A549 (cell line): ENCODE data around the gene SHROOM1. TPM values are rescaled to one million over a fixed set of nuclear protein-coding genes. Genes with fewer than 3 reads are reported as not detected.

ENCODE experiments used
- ATAC-seq, 2 experiments: fragments of 200-7000 bp in 1 of 2; fragments of >200 bp in 1 of 2; cut with Nextera tagmentation in 1 of 2; cut with Tn5 transposase in 1 of 2; 3 replicates each; pipeline versions ENCODE4 v1.8.0 to v1.9.1; 2018 to 2020; ENCODE audit warnings: mild to moderate bottlenecking in 1 of 2, moderate library complexity in 1 of 2
- CTCF ChIA-PET: fragments of 300-600 bp; sonication (Branson Sonifier 250); formaldehyde crosslinking; extraction: SDS; loops from one replicate; lab custom pipeline; 2021; ENCODE audit warnings: antibody characterized with exemption, inconsistent platforms; lab: Yijun Ruan, JAX
- POLR2A ChIA-PET: fragments of 350-600 bp; formaldehyde crosslinking; extraction: SDS; loops from one replicate; lab custom pipeline; 2021; ENCODE audit warnings: antibody characterized with exemption, inconsistent platforms; lab: Yijun Ruan, JAX
- DNase-seq, 2 experiments: peaks; one replicate each; pipeline versions ENCODE4 v3.0.0 to v3.0.0-alpha.2; 2011 to 2016; ENCODE audit warnings: low read depth in 1 of 2, low spot score in 1 of 2
- FAIRE-seq: peaks from 2 replicates; lab custom pipeline; 2011; peaks lifted over from hg19 to GRCh38; lab: Jason Lieb, UNC
- H3K27ac ChIP-seq, 2 experiments: fragments of >200 bp; sonication (Bioruptor Twin); formaldehyde crosslinking; 3 replicates each; pipeline ENCODE4 v1.5.1; 2016 to 2017
- H3K4me1 ChIP-seq: fragments of >200 bp; sonication (Bioruptor Twin); formaldehyde crosslinking; 3 replicates; pipeline ENCODE4 v1.6.1; 2016
- H3K4me2 ChIP-seq: fragments of >200 bp; sonication (Bioruptor Twin); formaldehyde crosslinking; 3 replicates; pipeline ENCODE4 v1.6.1; 2016
- H3K4me3 ChIP-seq: fragments of >200 bp; sonication (Bioruptor Twin); formaldehyde crosslinking; 3 replicates; pipeline ENCODE4 v1.5.1; 2016
- H3K9me3 ChIP-seq: fragments of >200 bp; sonication (Bioruptor Twin); formaldehyde crosslinking; 3 replicates; pipeline ENCODE4 v1.6.1; 2016
- BCL3 ChIP-seq: fragments of >200 bp; sonication (Bioruptor Twin); formaldehyde crosslinking; IDR thresholded peaks from 3 replicates; pipeline ENCODE4 v1.6.1; 2016
- BHLHE40 ChIP-seq: IDR thresholded peaks from 2 replicates; pipeline ENCODE4 v1.6.1; 2012; ENCODE audit warnings: low read depth, low read length, inconsistent platforms
- CBX8 ChIP-seq: fragments of 200-600 bp; sonication (generic); IDR thresholded peaks from 2 replicates; pipeline ENCODE4 v1.6.1; 2016
- CEBPB ChIP-seq, 2 experiments: fragments of >200 bp in 1 of 2; sonication (Bioruptor Twin) in 1 of 2; formaldehyde crosslinking in 1 of 2; IDR thresholded peaks; 2 replicates each; pipeline ENCODE4 v1.6.1; 2012 to 2016
- E2F6 ChIP-seq: IDR thresholded peaks from 2 replicates; pipeline ENCODE4 v1.6.1; 2012; ENCODE audit warnings: low read depth, borderline replicate concordance
- EHMT2 ChIP-seq: fragments of 200-600 bp; sonication (generic); IDR thresholded peaks from 2 replicates; pipeline ENCODE4 v1.6.1; 2016; ENCODE audit warnings: antibody characterized with exemption, low read depth, mild to moderate bottlenecking, moderate library complexity
- ELK1 ChIP-seq: fragments of 150-350 bp; IDR thresholded peaks from 2 replicates; pipeline ENCODE4 v1.6.1; 2014; ENCODE audit warnings: low read depth, mild to moderate bottlenecking, low read length
- HES2 ChIP-seq: fragments of >200 bp; sonication (Bioruptor Twin); formaldehyde crosslinking; IDR thresholded peaks from 2 replicates; pipeline ENCODE4 v1.6.1; 2016
- HMGXB4 ChIP-seq: fragments of 250-450 bp; sonication (Bioruptor Pico); IDR thresholded peaks from 2 replicates; pipeline ENCODE4 v1.5.0; 2021; ENCODE audit warnings: mild to moderate bottlenecking, moderate library complexity, borderline replicate concordance
- HOXA7 ChIP-seq: fragments of 250-450 bp; sonication (Bioruptor Pico); IDR thresholded peaks from 2 replicates; pipeline ENCODE4 v1.5.0; 2020; ENCODE audit warnings: mild to moderate bottlenecking, moderate library complexity
- HOXB5 ChIP-seq: fragments of 250-450 bp; sonication (Bioruptor Pico); IDR thresholded peaks from 2 replicates; pipeline ENCODE4 v1.5.0; 2020; ENCODE audit warnings: mild to moderate bottlenecking, moderate library complexity
- JUN ChIP-seq, 2 experiments: fragments of >200 bp; sonication (Bioruptor Twin); formaldehyde crosslinking; IDR thresholded peaks; 2 replicates in 1 of 2; 3 replicates in 1 of 2; pipeline ENCODE4 v1.6.1; 2016 to 2017
- JUNB ChIP-seq: fragments of >200 bp; sonication (Bioruptor Twin); formaldehyde crosslinking; IDR thresholded peaks from 2 replicates; pipeline ENCODE4 v1.6.1; 2016
- KDM5A ChIP-seq: fragments of 200-600 bp; sonication (generic); IDR thresholded peaks from 2 replicates; pipeline ENCODE4 v1.6.1; 2016; ENCODE audit warnings: antibody characterized with exemption, mild to moderate bottlenecking
- MAX ChIP-seq: IDR thresholded peaks from 2 replicates; pipeline ENCODE4 v1.6.1; 2012
- MYC ChIP-seq: IDR thresholded peaks from 2 replicates; pipeline ENCODE4 v1.6.1; 2012; ENCODE audit warnings: mild to moderate bottlenecking, inconsistent platforms, low read length, improper control_type of control experiment, borderline replicate concordance
- NFE2L2 ChIP-seq: fragments of 150-350 bp; conservative IDR thresholded peaks from 2 replicates; pipeline ENCODE4 v1.6.1; 2014; ENCODE audit warnings: low read length
- NR3C1 ChIP-seq: fragments of >200 bp; sonication (Bioruptor Twin); formaldehyde crosslinking; IDR thresholded peaks from 3 replicates; pipeline ENCODE4 v1.6.1; 2017
- PHF8 ChIP-seq: fragments of 200-600 bp; sonication (generic); IDR thresholded peaks from 2 replicates; pipeline ENCODE4 v1.6.1; 2016; ENCODE audit warnings: low read depth, mild to moderate bottlenecking, antibody characterized with exemption, moderate library complexity, borderline replicate concordance
- POLR2A ChIP-seq: IDR thresholded peaks from 2 replicates; pipeline ENCODE4 v1.6.1; 2012; ENCODE audit warnings: mild to moderate bottlenecking, low read length
- POLR2AphosphoS2 ChIP-seq: conservative IDR thresholded peaks from 2 replicates; pipeline ENCODE4 v1.6.1; 2012; ENCODE audit warnings: low read length, improper control_type of control experiment, inconsistent platforms
- REST ChIP-seq: fragments of 200-600 bp; sonication (generic); IDR thresholded peaks from 2 replicates; pipeline ENCODE4 v1.6.1; 2016; ENCODE audit warnings: antibody characterized with exemption, mild to moderate bottlenecking, moderate library complexity
- RNF2 ChIP-seq: fragments of 200-600 bp; sonication (generic); IDR thresholded peaks from 2 replicates; pipeline ENCODE4 v1.6.1; 2016; ENCODE audit warnings: low read depth, mild to moderate bottlenecking, antibody characterized with exemption, moderate library complexity, borderline replicate concordance
- WGBS: methylation state at CpG from one replicate; pipeline ENCODE4 v1.1.6; 2017; ENCODE audit errors: missing lambda C conversion rate; 5-methylcytosine and 5-hydroxymethylcytosine counted together
- polyA minus RNA-seq: library from RNA; depleted of rRNA, polyadenylated mRNA; stranded (reverse); fragments of >200 nt; gene quantifications from 2 replicates; pipeline ENCODE4 v1.2.3, GENCODE V29; 2011; rRNA and poly(A)+ RNA removed
- polyA plus RNA-seq, 4 experiments: library from polyadenylated mRNA; depleted of rRNA in 3 of 4; stranded (reverse); fragments of >200 nt; fragmentation: RNase III in 1 of 4; extraction: RNeasy Plus Mini Kit Qiagen cat#74134 plus additional on column Dnase treatment in 1 of 4; gene quantifications; 2 replicates in 3 of 4; 3 replicates in 1 of 4; pipeline ENCODE4 v1.2.3, GENCODE V29; 2011 to 2017

Gene SHROOM1
- polyA plus RNA-seq (2011; rRNA removed) (3.5 and 4.5 TPM in 2 replicates), polyA plus RNA-seq (2017; fragmentation: RNase III; extraction: RNeasy Plus Mini Kit Qiagen cat#74134 plus additional on column Dnase treatment) (5.4 to 7.2 TPM (median 6.0 TPM) in 3 replicates), polyA minus RNA-seq (4.6 and 5.0 TPM in 2 replicates)
- 7.9 and 10.9 TPM in 2 replicates for polyA plus RNA-seq (2012; cell fraction: cytosol; rRNA removed)
- polyA plus RNA-seq (2012; cell fraction: nucleus; rRNA removed) = 23.3 and 37.8 TPM in 2 replicates

GRCh38 chr5:132830436-132831094 lies at the start of gene SHROOM1:
SHROOM1 (minus strand) TSS chr5:132830647; CDS start chr5:132826140, 4,507 bp downstream.
- peak within 1 kb of the TSS; percentile 92 for H3K4me2 ChIP-seq
- 24% methylated on average over 8 of the region's 78 CpGs for WGBS
- no peaks in the 10 kb centered on the region for H3K9me3 ChIP-seq
- TF ChIP-seq POLR2AphosphoS2 = no peak
- TF ChIP-seq REST = no peak
- TF ChIP-seq MAX = peak; percentile 5; the same call in 1 of the 2 replicates
- TF ChIP-seq JUN (IDR thresholded peaks at IDR 0.05) = peak in 1 of 2 experiments; percentile 76; a peak in 3 of 5 replicates
- TF ChIP-seq HMGXB4 (CRISPR knock-in tag) = no peak
- TF ChIP-seq E2F6 = peak; percentile 72
- peak; percentile 69 for TF ChIP-seq PHF8
- peak; percentile 43; the same call in 1 of the 3 replicates for TF ChIP-seq BCL3
- TF ChIP-seq POLR2A = peak; percentile 47
- ChIA-PET POLR2A (interaction anchor here (0.9 to 1.2 kb wide), 2 partner anchors 10 to 35 kb away, joined by 4 to 5 read pairs; partner anchors contain the start of genes GDF9 and UQCRQ), CTCF (interaction anchor here (0.6 to 8.9 kb wide), 29 partner anchors 8 to 329 kb away, joined by 3 to 82 read pairs (median 4); partner anchors contain the start of genes GDF9, LEAP2, SOWAHA and UQCRQ)
- H3K4me1 ChIP-seq = peaks cover 3% of the 10 kb centered on the region; the same call in 1 of the 3 replicates
- peak within 1 kb of the TSS; percentile 59 for H3K4me3 ChIP-seq
- peak within 1 kb of the TSS; percentile 75 to 96 for H3K27ac ChIP-seq
- ATAC-seq (peak; percentile 78 to 84), DNase-seq (peak; percentile 49 to 65), FAIRE-seq (no peak)

- CTCF ChIA-PET = interaction anchor here (2.0 kb wide), 1 partner anchor 48 kb away, joined by 12 read pairs; the partner anchor contains the start of gene SHROOM1
- H3K27ac ChIP-seq = no peak overlapping the region
- no peaks in the 10 kb centered on the region for H3K9me3 ChIP-seq
- POLR2A ChIA-PET = no interaction called here
- DNase-seq (no peak), ATAC-seq (no peak; a peak in 1 of 6 replicates), FAIRE-seq (no peak)
- WGBS = 88% methylated on average over 3 of the region's 3 CpGs
- H3K4me3 ChIP-seq = no peak overlapping the region
- no peak overlapping the region for H3K4me2 ChIP-seq
- H3K4me1 ChIP-seq = peaks cover 7% of the 10 kb centered on the region; the same call in 1 of the 3 replicates
- no peak for TF ChIP-seq CBX8
- TF ChIP-seq HOXB5 (CRISPR knock-in tag) = no peak
- TF ChIP-seq NFE2L2 = no peak
- TF ChIP-seq CEBPB (IDR thresholded peaks at IDR 0.05) = no peak
- no peak for TF ChIP-seq ELK1
- TF ChIP-seq JUNB = no peak
- no peak for TF ChIP-seq HES2
- no peak for TF ChIP-seq BHLHE40
- TF ChIP-seq POLR2A = no peak
- no peak for TF ChIP-seq EHMT2
- TF ChIP-seq MYC = no peak
- no peak for TF ChIP-seq PHF8
- TF ChIP-seq HOXA7 (CRISPR knock-in tag) = no peak
- TF ChIP-seq RNF2 = no peak
- no peak for TF ChIP-seq NR3C1
- no peak for TF ChIP-seq MAX
- TF ChIP-seq KDM5A = no peak
These were observed 47.5 kb upstream of the SHROOM1 start for GRCh38 chr5:132877938-132878337.
